Inferior parietal cortex (tissue), 1 donor: ENCODE results near the gene NPIPA7.
"Not testable (repeated sequence)": the region's sequence is repeated elsewhere in the genome, so short reads cannot be mapped to it uniquely, and the experiment has no call there.

ENCODE experiments used
- DNase-seq: peaks from one replicate; pipeline ENCODE4 v3.0.0-alpha.2; 2016; ENCODE audit errors: extremely low spot score

The NPIPA7 gene

GRCh38 chr16:16378840-16379239, at the start of gene NPIPA7:
NPIPA7 (plus strand) TSS chr16:16379140; CDS start chr16:16379245, 105 bp downstream.
- DNase-seq = not testable (repeated sequence)

- not testable (repeated sequence) for DNase-seq
These were observed 47.5 kb upstream of the NPIPA7 start for GRCh38 chr16:16331466-16331865.

GRCh38 chr16:16357556-16357955, 21.4 kb upstream of the NPIPA7 start:
- DNase-seq = not testable (repeated sequence)

- not testable (repeated sequence) for DNase-seq
These were observed 20.2 kb upstream of the NPIPA7 start for GRCh38 chr16:16358539-16359240.

DNA sequence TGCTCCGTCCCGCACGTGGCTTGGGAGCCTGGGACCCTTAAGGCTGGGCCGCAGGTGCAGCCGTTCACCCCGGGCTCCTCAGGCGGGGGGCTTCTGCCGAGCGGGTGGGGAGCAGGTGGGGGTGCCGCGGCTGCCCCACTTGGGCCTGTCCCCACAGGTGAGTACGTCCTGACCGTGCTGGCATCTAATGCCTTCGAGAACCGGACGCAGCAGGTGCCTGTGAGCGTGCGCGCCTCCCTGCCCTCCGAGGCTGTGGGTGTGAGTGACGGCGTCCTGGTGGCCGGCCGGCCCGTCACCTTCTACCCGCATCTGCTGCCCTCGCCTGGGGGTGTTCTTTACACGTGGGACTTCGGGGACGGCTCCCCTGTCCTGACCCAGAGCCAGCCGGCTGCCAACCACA, 15.3 kb upstream of the NPIPA7 start:
- DNase-seq = not testable (repeated sequence)

DNA sequence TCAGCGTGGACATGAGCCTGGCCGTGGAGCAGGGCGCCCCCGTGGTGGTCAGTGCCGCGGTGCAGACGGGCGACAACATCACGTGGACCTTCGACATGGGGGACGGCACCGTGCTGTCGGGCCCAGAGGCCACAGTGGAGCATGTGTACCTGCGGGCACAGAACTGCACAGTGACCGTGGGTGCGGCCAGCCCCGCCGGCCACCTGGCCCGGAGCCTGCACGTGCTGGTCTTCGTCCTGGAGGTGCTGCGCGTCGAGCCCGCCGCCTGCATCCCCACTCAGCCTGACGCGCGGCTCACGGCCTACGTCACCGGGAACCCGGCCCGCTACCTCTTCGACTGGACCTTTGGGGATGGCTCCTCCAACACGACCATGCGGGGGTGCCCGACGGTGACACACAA, 14.8 kb upstream of the NPIPA7 start:
- not testable (repeated sequence) for DNase-seq

GRCh38 chr16:16364701-16365100, 14.2 kb upstream of the NPIPA7 start:
- DNase-seq = not testable (repeated sequence)

- peak; percentile 0 for DNase-seq
These were observed 13.6 kb upstream of the NPIPA7 start for GRCh38 chr16:16365319-16365718.

GRCh38 chr16:16365851-16366250, 13.1 kb upstream of the NPIPA7 start:
- DNase-seq = not testable (repeated sequence)

DNA sequence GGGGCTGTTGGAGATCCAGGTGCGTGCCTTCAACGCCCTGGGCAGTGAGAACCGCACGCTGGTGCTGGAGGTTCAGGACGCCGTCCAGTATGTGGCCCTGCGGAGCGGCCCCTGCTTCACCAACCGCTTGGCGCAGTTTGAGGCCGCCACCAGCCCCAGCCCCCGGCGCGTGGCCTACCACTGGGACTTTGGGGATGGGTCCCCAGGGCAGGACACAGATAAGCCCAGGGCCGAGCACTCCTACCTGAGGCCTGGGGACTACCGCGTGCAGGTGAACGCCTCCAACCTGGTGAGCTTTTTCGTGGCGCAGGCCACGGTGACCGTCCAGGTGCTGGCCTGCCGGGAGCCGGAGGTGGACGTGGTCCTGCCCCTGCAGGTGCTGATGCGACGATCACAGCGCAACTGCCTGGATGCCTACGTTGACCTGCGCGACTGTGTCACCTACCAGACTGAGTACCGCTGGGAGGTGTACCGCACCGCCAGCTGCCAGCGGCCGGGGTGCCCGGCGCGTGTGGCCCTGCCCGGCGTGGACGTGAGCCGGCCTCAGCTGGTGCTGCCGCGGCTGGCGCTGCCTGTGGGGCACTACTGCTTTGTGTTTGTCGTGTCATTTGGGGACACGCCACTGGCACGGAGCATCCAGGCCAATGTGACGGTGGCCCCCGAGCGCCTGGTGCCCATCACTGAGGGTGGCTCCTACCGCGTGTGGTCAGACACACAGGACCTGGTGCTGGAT, 12.2 kb upstream of the NPIPA7 start:
- DNase-seq = peak; percentile 0

DNA sequence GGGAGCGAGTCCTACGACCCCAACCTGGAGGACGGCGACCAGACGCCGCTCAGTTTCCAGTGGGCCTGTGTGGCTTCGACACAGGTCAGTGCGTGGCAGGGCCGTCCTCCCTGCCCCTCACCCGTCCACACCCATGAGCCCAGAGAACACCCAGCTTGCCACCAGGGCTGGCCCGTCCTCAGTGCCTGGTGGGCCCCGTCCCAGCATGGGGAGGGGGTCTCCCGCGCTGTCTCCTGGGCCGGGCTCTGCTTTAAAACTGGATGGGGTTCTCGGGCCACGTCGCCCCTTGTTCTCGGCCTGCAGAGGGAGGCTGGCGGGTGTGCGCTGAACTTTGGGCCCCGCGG, 11.7 kb upstream of the NPIPA7 start:
- not testable (repeated sequence) for DNase-seq

DNA sequence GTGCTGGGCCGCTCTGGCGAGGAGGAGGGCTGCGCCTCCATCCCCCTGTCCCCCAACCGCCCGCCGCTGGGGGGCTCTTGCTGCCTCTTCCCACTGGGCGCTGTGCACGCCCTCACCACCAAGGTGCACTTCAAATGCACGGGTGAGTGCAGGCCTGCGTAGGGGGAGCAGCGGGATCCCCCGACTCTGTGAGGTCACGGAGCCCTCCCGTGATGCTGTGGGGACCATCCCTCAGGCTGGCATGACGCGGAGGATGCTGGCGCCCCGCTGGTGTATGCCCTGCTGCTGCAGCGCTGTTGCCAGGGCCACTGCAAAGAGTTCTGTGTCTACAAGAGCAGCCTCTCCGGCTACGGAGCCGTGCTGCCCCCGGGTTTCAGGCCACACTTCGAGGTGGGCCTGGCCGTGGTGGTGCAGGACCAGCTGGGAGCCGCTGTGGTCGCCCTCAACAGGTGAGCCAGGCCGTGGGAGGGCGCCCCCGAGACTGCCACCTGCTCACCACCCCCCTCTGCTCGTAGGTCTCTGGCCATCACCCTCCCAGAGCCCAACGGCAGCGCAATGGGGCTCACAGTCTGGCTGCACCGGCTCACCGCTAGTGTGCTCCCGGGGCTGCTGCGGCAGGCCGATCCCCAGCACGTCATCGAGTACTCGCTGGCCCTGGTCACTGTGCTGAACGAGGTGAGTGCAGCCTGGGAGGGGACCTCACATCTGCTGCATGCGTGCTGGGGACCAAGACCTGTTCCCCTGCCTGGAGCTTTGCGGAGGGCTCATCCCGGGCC, 9.7 kb upstream of the NPIPA7 start:
- DNase-seq = not testable (repeated sequence)

- DNase-seq = not testable (repeated sequence)
These were observed 7.7 kb upstream of the NPIPA7 start for GRCh38 chr16:16371136-16371735.

GRCh38 chr16:16374192-16374591, 4.7 kb upstream of the NPIPA7 start:
- DNase-seq = not testable (repeated sequence)

- DNase-seq = not testable (repeated sequence)
These were observed 20.7 kb downstream of the NPIPA7 start for GRCh38 chr16:16399685-16400084.

GRCh38 chr16:16402333-16402732, 23.4 kb downstream of the NPIPA7 start:
- not testable (repeated sequence) for DNase-seq

DNA sequence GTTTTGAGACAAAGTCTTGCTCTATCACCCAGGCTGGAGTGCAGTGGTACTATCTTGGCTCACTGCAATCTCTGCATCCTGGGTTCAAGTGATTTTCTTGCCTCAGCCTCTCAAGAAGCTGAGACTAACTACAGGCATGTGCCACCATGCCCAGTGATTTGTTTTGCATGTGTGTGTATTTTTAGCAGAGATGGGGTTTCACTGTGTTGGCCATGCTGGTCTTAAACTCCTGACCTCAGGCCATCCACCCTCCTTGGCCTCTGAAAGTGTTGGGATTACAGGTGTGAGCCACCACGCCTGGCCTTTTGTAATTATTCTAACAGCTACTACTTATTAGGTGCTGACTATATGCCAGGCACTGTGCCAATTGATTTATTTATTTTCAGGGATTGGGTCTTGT, 25.3 kb downstream of the NPIPA7 start:
- not testable (repeated sequence) for DNase-seq

GRCh38 chr16:16405421-16405820, 26.5 kb downstream of the NPIPA7 start:
- DNase-seq = not testable (repeated sequence)

DNA sequence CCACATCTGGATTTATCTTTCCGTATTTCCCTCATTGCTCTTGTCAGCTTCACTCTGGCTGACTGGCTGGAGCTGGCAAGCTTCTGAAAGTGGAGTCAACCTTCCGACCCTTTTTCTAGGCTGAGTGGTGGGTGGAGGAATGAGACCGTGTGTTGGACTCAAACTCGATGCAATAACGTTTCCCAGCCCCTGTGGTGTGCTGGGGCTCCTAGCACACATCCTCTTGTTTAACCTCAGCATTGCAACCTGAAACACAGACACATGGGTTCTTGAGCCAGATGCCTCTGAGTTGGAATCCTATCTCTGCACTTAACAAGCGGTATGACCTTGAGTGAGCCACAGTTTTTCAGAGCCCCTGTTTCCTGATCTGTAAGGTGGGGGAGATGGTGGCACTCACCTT, 29.5 kb downstream of the NPIPA7 start:
- not testable (repeated sequence) for DNase-seq

GRCh38 chr16:16413773-16414172, 34.8 kb downstream of the NPIPA7 start:
- not testable (repeated sequence) for DNase-seq

DNA sequence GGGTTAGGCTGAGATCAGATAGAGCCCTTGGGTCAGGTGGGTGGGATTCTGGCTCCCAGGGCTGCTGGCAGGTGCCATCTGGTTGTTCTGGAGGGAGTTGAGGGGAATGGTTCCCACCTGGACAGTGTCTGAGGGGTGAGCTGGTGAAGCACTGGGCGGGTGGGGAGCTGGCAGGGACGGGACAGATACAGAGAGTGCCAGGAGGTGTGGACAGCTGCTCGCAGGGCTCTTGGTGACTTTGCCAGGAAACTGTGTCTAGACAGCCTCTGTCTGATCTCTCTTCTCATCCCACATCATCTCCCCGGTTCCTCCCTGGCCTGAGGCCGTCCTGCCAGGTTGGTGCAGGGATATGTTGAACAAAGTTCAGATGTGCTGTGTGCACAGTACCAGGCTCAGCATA, 38.1 kb downstream of the NPIPA7 start:
- not testable (repeated sequence) for DNase-seq
